ENCODE measurements around the gene ADIPOR2.

Gene ADIPOR2, protein sequence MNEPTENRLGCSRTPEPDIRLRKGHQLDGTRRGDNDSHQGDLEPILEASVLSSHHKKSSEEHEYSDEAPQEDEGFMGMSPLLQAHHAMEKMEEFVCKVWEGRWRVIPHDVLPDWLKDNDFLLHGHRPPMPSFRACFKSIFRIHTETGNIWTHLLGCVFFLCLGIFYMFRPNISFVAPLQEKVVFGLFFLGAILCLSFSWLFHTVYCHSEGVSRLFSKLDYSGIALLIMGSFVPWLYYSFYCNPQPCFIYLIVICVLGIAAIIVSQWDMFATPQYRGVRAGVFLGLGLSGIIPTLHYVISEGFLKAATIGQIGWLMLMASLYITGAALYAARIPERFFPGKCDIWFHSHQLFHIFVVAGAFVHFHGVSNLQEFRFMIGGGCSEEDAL

GRCh38 chr12:1690578-1691122 is at the start of gene ADIPOR2:
Gene ADIPOR2, plus strand, starts transcription at chr12:1691070. Its CDS starts 63,274 bp downstream, at chr12:1754344.
- DNase-seq (ENCODE audit: low spot score): peak; percentile 97

DNA sequence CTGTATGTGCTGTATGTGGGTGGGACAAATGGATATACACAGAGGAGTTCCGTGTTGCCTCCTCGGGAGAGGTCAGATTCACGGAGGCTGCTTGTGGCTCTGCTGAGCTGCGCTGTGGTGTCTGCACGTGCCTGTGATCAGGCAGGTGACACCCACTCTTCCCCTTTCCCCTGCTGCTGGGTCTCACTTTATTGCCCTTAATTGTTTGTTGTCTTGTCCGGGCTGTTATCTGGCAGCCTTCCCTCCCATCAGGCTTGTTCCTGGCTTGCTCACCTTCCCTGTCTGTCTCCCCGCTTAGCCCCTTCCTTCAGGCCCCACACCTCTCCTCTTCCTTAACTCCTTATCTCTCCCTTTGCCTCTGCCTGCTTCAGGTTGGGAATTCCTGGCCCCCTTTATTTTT is 48.4 kb upstream of the ADIPOR2 start:
- DNase-seq (ENCODE audit: low spot score): no peak

DNA sequence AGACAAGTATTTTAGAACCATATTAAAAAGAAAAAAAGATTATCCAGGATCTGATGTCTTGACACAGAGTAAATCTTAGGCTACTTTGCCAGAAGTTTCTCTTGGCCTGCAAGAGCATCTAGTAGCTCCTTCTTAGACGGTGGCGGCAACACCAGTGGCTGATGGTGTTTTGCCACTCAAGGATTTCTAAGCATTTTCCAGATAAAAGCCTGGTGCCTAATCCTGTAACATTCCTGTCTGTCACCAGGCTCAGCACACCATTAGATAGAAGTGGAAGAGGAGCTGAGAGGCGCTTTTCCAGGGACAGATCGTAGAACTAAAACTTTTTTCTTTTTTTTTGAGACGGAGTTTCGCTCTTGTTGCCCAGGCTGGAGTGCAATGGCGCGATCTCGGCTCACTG is 47.8 kb upstream of the ADIPOR2 start:
- no peak for DNase-seq (ENCODE audit: low spot score)

- no peak for DNase-seq (ENCODE audit: low spot score)
Measured at GRCh38 chr12:1643905-1644533, 46.9 kb upstream of the ADIPOR2 start.

DNA sequence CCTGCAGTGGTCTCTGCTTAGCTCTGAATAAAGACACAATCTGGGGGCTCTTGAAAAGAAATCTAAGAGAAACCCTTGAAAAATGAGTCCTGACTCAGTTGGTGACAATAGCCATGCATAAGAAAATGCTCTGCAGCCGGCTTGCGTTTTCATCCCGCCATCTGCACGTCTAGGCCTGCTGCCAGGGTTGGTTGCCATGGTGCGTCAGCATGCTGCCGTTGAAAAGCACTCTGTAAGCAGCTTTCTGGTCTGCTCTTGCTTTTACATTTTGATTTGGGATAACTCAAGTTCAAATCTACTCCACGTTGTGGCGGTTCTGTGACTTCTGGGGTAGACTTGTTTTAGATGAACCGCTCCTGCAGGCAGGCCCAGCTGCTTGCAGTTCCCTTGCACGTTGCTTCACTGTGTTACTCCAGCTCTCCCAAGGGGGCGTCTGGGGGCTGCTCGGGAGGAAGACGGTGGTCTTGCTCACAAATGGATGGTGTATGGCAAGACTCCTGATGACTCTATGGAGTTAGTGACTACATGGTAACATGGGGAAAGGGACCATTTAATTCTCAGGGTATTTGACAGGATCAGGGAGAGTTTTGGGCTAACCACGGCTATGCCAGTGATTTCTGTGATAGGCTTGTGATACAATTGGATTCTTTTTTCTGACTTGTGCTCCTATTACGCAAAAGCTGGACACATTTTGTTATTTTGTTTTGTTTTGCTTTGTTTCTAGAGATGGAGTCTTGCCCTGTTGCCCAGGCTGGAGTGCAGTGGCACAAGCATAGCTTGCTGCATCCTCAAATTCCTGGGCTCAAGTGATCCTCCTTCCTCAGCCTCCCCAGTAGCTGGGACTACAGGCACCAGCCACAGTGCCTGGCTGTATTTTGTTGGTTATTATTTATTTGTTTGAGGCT is 46.1 kb upstream of the ADIPOR2 start:
- DNase-seq (ENCODE audit: low spot score): no peak

GRCh38 chr12:1645819-1646218 is 45.1 kb upstream of the ADIPOR2 start:
- DNase-seq (ENCODE audit: low spot score): no peak

DNA sequence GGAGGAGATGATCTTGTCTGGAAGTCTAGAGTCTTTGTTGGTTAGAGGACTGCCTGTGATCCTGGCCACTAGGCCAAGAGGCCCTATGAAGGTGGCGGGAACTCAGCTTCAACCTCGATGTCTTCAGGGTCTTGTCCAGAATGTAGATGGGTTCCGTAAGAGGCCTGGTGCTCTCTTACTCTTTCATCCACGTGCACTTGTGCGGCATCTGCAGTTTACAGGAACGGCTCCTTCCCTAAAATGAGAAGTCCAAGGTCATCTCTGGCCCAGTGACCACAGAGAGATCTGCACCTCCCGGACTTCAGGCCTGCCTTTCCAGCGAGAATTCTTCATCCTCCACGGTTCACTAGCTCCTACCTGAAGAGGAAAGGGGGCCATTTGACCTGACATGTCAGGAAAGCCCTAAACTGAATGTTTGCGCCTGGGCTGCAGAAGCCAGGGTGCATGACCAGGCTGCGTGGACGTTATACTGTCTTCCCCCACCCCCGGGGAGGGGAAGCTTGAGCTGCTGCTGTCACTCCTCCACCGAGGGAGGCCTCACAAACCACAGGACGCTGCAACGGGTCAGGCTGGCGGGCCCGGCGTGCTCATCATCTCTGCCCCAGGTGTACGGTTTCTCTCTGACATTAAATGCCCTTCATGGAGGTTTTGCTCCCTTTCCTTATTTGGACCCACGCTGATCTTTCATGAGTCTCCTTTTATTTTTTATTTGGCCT is 44.1 kb upstream of the ADIPOR2 start:
- DNase-seq (ENCODE audit: low spot score): no peak

DNA sequence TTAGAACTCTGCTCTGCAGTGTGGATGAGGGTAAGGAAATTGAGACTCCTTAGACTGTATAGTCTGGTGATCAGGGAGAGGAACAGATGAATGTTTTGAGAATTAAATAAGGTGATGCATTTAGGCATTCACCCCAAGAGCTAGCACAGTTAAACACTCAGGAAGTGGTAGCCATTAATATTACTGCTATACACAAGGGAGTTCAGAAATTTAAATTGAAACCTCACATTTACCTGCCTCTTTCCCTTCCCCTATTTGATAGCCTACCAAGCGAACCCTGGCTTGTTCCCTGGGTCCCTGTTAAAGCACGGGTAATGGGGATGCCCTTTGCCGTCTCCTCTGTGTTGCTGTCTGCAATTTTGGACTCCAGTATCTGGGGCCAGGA is 43.6 kb upstream of the ADIPOR2 start:
- no peak for DNase-seq (ENCODE audit: low spot score)

GRCh38 chr12:1650260-1650977 is 40.5 kb upstream of the ADIPOR2 start:
- peak; percentile 44 for DNase-seq (ENCODE audit: low spot score)

DNA sequence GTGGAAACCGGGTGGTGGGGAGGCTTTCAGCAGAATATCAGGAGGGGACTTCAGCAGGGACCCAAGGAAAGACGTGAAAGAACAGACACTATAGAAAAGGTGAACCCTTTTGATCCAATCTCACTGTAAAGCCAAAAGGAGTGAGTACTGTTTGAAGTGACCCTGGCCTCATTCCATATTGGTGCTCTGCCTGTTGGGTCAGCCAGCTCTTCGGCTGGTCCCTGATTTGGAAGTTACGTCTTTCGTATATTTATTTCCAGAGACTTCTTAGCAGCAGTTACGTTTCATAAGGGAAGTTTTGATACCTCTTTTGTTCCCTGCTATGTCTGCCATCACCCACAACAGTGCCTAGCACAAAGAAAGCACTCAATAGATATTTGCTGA is 39.9 kb upstream of the ADIPOR2 start:
- DNase-seq (ENCODE audit: low spot score): no peak

GRCh38 chr12:1651946-1652345 is 38.9 kb upstream of the ADIPOR2 start:
- DNase-seq (ENCODE audit: low spot score): no peak

GRCh38 chr12:1655225-1655788 is 35.6 kb upstream of the ADIPOR2 start:
- DNase-seq (ENCODE audit: low spot score): no peak

DNA sequence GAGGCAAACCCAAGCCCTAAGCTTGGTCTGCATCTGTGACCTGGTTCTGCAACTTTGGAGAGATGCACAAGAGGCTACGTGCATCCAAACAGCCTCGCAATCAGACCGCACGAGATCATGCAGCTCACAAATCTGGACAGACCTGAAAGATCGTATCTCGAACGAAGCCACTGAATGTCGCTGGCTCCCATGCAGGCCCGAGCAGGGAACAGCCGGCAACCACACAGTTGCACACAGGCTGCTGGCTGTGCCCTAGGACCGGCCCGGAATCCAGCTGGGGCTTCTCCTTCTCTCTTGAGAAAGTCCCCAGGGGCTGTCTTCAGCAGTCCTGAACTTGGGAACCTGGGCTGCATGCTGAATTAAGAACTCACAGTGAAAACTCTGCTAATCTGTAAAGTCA is 34.0 kb upstream of the ADIPOR2 start:
- no peak for DNase-seq (ENCODE audit: low spot score)

DNA sequence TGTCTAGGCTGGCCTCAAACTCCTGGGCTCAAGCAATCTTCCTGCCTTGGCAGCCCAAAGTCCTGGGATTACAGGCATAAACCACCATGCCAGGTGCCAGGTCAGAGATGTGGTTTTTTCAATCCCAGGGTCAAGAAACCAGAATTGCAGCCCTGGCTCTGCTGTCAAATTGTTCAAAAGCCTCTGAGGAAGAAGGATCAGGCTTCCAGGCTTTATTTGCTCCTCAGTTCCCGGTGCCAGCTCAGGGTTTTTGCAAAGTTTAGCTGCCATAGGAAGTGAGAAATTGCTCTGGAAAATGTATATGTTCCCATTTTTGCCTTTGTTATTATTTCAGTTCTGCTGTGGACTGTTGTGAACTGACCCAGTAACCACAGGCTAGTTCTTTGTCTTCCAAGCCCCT is 33.2 kb upstream of the ADIPOR2 start:
- no peak for DNase-seq (ENCODE audit: low spot score)

DNA sequence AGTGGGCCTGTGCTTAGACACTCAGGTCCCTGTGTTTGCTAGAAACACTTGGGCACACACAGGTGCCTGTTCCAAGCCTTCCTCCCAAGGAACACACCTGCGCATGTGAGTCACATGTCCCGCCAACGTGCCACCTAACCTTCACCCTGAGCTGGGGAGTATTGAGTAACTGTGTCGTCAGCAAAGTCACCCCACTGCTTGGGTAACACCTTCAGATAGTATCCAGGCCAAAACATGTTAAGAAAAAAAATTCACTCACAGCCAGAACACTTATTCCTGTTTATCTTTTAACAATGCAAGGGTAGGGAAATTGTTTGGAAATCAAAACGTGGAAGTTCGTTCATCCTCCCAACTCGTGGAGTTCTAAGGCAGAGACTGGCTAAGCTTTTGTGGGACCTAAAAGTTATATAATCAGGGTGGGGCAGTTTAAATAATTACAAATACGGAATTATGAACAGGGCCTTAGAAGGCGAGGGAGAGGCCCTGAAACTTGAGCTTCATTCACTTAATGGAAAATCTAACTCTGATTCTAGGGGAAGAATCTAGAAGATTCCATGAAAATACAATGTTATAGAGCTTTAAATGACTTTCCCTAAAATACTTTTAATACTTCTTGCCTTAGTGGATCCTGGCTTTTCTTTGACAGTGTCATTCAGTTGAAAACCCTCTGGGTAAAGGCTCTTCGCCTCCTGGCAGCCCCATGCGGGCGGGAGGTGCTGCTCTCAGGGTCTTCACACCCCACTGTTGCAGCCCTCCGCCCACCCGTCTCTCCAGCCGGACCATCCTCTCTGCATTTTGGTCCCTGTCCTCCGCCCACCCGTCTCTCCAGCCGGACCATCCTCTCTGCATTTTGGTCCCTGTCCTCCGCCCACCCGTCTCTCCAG is 30.3 kb upstream of the ADIPOR2 start:
- peak; percentile 25 for DNase-seq (ENCODE audit: low spot score)

- DNase-seq (ENCODE audit: low spot score): peak; percentile 82
Measured at GRCh38 chr12:1661553-1662335, 29.1 kb upstream of the ADIPOR2 start.

DNA sequence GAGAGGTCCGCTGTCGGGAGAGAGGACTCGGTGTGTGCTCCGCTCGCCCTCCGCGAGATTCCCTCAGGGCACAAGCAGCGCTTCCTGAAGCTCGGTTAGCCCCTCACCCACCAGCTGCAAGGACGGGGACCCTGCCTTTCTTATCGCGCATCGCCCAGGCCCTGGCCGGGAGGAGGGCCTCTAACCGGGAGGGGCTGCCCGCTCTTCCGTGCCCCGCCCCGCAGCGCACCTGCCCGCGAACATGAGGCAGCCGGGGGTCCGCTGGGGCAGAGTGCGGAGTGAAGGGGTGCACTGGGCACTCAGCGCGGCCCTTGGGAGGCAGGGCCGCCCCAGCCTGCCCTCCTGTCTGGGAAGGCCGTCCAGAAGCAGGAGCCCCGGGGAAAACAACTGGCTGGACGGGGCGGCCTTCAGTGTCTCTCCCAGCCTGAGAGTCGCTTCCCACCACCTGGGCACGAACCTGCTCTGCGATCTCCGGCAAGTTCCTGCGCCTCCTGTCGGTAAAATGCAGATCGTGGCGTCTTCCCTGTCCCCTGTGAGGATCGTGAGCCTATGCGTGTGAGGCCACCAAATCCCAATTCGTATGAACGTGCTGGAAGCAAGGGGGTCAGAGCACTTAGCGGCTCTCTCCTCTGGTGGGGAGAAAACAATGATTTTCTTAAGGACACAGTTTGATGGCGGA is 28.0 kb upstream of the ADIPOR2 start:
- DNase-seq (ENCODE audit: low spot score): peak; percentile 28

GRCh38 chr12:1663440-1664132 is 27.3 kb upstream of the ADIPOR2 start:
- DNase-seq (ENCODE audit: low spot score): no peak

Data from hematopoietic multipotent progenitor cell treated with erythropoietin and hydrocortisone succinate and interleukin-3 and kit ligand, for 15 days (in vitro differentiated cells).